H7 (cell line): ENCODE results near the gene CSMD2. TPM values are rescaled to one million over a fixed set of nuclear protein-coding genes. Genes with fewer than 3 reads are reported as not detected.
"Not testable (repeated sequence)": the region's sequence is repeated elsewhere in the genome, so short reads cannot be mapped to it uniquely, and the experiment has no call there.

Experiments used
- DNase-seq: peaks from one replicate; pipeline ENCODE4 v3.0.0; 2012
- H3K27me3 ChIP-seq: 2 replicates; pipeline ENCODE4 v1.6.0; 2011; ENCODE audit warnings: mild to moderate bottlenecking, low read length; ENCODE audit not compliant: control insufficient read depth, insufficient read depth
- H3K36me3 ChIP-seq: replicated peaks from 2 replicates; pipeline ENCODE4 v1.5.1; 2011; ENCODE audit warnings: low read length; ENCODE audit not compliant: control insufficient read depth, insufficient read depth
- H3K4me3 ChIP-seq: 2 replicates; pipeline ENCODE4 v1.5.1; 2011; ENCODE audit warnings: low read depth, mild to moderate bottlenecking, control low read depth, low read length, moderate library complexity; ENCODE audit not compliant: insufficient read depth
- total RNA-seq: library from RNA; depleted of rRNA; stranded (reverse); fragments of >200 nt; shearing (Covaris generic); gene quantifications from 2 replicates; pipeline ENCODE4 v1.2.3, GENCODE V29; 2014

Gene CSMD2
- total RNA-seq, 1 experiment from 2014 or later: 6.3 TPM

GRCh38 chr1:34108711-34109110, 56.3 kb downstream of the CSMD2 start:
- Histone ChIP-seq H3K36me3 (no peaks in the 10 kb centered on the region; the same call in 1 of the 2 replicates), H3K4me3 (no peak overlapping the region), H3K27me3 (no peaks in the 10 kb centered on the region)
- no peak for DNase-seq

DNA sequence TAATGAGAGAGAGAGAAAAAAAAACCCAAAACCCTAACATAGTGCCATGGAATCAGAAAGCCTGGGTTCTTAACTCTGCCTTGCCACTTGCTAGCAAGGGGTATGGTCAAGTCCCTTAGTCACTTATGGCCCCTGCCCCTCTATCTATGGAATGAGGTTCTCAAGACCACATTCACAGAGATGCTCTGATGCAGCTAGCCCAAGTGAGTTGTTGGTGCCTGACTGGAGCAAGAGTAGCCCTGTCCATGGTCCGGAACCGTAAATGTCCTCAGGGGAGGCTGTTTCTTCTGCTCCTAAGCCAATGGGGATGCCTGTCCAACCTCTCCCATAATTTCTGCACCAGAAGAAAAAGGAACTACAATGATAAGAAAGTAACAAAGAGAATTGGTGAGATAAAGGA, 56.8 kb downstream of the CSMD2 start:
- no peak for DNase-seq
- Histone ChIP-seq H3K27me3 (no peaks in the 10 kb centered on the region), H3K36me3 (no peaks in the 10 kb centered on the region; the same call in 1 of the 2 replicates), H3K4me3 (no peak overlapping the region)

DNA sequence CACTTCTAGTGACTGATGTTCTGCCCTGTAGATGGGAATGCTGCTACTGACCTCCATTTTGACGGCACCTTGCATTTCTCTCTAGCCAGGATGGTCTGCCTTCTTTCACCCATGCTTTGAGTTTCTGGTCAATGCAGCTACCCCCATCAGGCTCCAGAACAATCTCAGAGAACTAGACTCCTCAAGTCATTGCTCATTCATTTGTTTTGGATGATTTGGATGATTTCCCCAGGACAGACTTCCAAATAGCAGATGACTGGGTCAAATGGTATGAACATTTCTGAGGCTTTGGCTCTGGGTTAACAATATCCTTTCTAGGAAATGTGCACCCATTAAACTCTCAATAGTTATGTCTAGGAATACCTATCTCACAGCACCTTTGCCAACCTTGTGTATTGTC, 63.9 kb downstream of the CSMD2 start:
- H3K27me3 ChIP-seq: no peaks in the 10 kb centered on the region
- no peaks in the 10 kb centered on the region for H3K36me3 ChIP-seq
- H3K4me3 ChIP-seq: no peak overlapping the region
- DNase-seq: no peak

DNA sequence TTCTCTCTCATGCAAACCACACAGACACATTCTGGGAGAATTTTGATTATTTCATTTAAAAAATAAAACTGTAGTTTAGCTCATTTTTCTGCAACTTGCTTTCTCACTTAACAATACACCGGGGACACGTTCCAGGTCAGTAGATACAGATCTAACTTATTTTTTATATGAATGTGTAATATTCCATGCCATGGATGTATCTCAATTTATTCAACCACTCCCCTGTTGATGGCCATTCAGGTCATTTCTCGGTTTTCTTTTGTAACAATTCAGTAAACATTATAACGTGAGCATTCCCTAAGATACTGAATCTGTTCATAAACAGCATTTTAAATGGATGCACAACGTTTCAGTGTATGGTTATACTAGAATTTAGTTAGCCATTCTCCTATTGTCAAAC, 64.7 kb downstream of the CSMD2 start:
- DNase-seq: no peak
- H3K4me3 ChIP-seq: no peak overlapping the region
- H3K27me3 ChIP-seq: no peaks in the 10 kb centered on the region
- H3K36me3 ChIP-seq: no peaks in the 10 kb centered on the region

DNA sequence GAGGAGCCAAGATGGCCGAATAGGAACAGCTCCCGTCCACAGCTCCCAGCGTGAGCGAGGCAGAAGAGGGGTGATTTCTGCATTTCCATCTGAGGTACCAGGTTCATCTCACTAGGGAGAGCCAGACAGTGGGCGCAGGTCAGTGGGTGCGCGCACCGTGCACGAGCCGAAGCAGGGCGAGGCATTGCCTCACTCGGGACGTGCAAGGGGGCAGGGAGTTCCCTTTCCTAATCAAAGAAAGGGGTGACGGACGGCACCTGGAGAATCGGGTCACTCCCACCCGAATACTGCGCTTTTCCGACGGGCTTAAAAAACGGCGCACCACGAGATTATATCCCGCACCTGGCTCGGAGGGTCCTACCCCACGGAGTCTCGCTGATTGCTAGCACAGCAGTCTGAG, 72.6 kb downstream of the CSMD2 start:
- not testable (repeated sequence) for H3K36me3 ChIP-seq, H3K27me3 ChIP-seq, DNase-seq
- peak overlapping the region; percentile 37; the same call in 1 of the 2 replicates for H3K4me3 ChIP-seq

GRCh38 chr1:34089731-34090130, 75.3 kb downstream of the CSMD2 start:
- Histone ChIP-seq H3K27me3 (peaks cover 4% of the 10 kb centered on the region; the same call in 1 of the 2 replicates), H3K36me3 (no peaks in the 10 kb centered on the region), H3K4me3 (no peak overlapping the region)
- no peak for DNase-seq

- Histone ChIP-seq H3K4me3 (no peak overlapping the region), H3K27me3 (peaks cover 4% of the 10 kb centered on the region; the same call in 1 of the 2 replicates), H3K36me3 (no peaks in the 10 kb centered on the region)
- no peak for DNase-seq
Observed at GRCh38 chr1:34087986-34088385, 77.0 kb downstream of the CSMD2 start.

- Histone ChIP-seq H3K4me3 (no peak overlapping the region), H3K36me3 (no peaks in the 10 kb centered on the region), H3K27me3 (peaks cover 4% of the 10 kb centered on the region; the same call in 1 of the 2 replicates)
- no peak for DNase-seq
Observed at GRCh38 chr1:34086561-34086960, 78.5 kb downstream of the CSMD2 start.

GRCh38 chr1:34083974-34084373, 81.1 kb downstream of the CSMD2 start:
- H3K27me3 ChIP-seq: no peaks in the 10 kb centered on the region
- H3K4me3 ChIP-seq: no peak overlapping the region
- no peak for DNase-seq
- H3K36me3 ChIP-seq: no peaks in the 10 kb centered on the region

DNA sequence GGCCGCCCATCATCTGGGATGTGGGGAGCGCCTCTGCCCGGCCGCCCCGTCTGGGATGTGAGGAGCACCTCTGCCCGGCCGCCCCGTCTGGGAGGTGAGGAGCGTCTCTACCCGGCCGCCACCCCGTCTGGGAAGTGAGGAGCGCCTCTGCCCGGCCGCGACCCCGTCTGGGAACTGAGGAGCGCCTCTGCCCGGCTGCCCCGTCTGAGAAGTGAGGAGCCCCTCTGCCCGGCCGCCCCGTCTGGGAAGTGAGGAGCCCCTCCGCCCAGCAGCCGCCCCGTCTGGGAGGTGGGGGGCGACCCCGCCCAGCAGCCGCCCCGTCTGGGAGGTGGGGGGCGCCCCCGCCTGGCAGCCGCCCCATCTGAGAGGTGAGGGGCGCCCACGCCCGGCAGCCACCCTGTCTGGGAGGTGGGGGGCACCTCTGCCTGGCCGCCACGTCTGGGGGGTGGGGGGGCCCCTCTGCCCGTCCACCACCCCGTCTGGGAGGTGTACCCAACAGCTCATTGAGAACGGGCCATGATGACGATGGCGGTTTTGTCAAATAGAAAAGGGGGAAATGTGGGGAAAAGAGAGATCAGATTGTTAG, 82.9 kb downstream of the CSMD2 start:
- not testable (repeated sequence) for H3K36me3 ChIP-seq, DNase-seq, H3K4me3 ChIP-seq, H3K27me3 ChIP-seq

DNA sequence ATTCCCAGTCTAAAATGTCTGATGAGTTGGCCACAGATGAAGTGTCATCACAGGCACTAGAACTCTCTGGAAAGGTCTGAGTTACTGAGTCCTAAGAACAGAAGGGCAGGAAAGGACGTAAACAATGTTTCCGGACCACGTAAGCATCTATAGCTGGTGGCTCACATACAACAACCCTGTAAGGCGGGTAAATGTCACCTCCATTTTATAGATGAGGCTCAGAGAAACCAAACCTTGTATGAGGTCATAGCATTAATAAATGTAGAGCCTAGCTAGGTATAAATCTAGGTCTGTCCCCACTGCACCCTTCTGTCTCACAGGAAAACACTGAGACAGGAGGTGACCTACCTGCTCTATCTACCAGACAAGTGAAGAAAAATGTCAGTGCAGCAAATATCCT, 86.6 kb downstream of the CSMD2 start:
- H3K27me3 ChIP-seq: no peaks in the 10 kb centered on the region
- H3K36me3 ChIP-seq: no peaks in the 10 kb centered on the region
- no peak for DNase-seq
- no peak overlapping the region for H3K4me3 ChIP-seq

- Histone ChIP-seq H3K4me3 (no peak overlapping the region), H3K36me3 (no peaks in the 10 kb centered on the region), H3K27me3 (no peaks in the 10 kb centered on the region)
- DNase-seq: no peak
Observed at GRCh38 chr1:34075576-34075975, 89.5 kb downstream of the CSMD2 start.

DNA sequence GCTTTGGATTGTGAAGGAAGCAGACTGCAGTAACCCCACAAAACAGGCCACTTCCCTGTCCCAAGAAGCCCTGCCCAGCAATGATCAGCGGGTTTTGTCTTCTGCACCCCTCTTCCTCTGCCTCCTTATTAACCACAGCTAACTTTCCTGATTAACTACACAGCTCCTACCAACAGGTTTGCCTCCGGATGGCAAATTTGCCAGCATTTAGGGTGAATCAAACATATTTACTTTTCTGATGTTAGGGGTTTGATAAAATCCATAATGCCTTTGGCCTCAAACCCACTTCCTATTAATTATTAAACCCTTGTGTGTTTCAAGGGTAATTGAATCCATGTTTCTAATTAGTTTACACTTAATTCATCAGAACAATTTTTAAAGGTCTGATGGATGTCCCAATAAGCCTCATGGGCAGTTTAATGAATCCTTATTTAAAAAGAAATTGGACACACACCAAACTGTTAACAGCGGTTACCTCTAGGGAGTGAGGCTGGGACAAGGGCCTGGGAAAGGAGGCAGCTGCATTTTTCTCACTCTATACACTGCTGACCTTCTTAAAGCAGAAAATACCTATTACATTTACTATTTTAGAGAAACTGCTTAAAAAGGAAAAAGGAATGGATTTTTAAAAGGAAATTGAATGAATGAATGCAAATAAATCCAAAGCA, 91.9 kb downstream of the CSMD2 start:
- Histone ChIP-seq H3K27me3 (no peaks in the 10 kb centered on the region), H3K4me3 (no peak overlapping the region), H3K36me3 (no peaks in the 10 kb centered on the region)
- no peak for DNase-seq

DNA sequence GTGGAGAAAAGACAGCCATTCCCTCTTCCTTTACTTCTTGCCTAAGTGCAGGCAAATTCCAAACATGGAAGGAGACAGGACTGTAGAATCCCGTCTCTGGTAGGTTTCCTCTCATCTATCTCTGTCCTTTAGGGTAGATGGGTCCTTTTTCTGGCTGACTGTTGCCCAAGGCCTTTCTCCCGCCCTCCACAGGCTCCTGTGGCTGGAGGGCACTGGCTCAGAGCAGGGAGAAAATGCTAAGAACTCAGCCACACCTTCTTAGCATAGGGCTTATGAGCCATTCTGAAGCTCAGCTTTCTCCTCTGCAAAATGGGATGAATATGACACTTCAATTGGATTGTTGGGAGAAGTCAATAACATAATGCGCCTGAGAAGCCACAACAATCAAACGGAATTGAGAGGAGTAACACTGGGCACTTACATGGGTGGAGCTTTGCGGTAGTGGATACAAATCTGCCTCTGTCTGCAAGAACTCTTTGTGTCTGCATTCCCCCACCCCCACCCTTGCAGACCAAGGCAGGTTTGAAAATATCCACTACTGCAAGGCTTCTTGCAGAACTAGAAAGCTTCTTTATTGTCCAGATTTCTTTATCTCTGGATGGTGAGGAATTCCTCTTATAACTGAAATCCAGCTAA, 94.7 kb downstream of the CSMD2 start:
- Histone ChIP-seq H3K27me3 (no peaks in the 10 kb centered on the region), H3K4me3 (no peak overlapping the region), H3K36me3 (no peaks in the 10 kb centered on the region)
- no peak for DNase-seq

DNA sequence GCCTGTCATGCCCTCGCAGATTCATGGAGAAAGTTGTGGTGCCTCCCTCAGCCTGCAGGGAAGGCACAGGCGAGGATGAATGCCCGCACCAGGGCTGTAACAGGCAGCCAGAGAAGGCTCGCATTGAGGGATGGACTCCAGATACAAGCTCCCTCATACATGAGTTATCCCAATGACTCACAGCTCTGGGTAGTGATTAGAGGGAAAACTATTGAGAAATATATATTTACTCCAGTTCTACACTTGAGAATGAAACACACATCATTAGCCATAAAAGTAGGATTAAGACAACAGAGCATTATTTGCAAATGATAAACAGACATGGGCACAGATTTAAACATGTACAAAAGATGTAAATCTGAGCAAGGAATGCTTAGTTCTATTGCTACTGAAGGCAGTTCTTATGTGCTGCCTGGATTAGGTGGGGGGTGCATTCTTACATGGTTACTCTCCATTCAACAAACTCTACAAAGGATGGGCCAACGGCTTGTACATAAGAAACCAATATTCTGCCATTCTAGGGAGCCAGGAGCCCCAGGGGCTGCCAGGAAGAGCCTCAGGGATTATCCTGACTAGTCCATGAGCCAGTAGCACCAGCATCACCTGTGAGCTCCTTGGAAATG, 97.9 kb downstream of the CSMD2 start:
- no peak for DNase-seq
- H3K27me3 ChIP-seq: no peaks in the 10 kb centered on the region
- no peaks in the 10 kb centered on the region for H3K36me3 ChIP-seq
- no peak overlapping the region for H3K4me3 ChIP-seq
